Nephron progenitor cell (in vitro differentiated cells): ENCODE results near the gene SLC12A6.

Source experiments
- DNase-seq: peaks from one replicate; pipeline ENCODE4 v3.0.0; 2021
- H3K27ac Mint-ChIP-seq: 2 replicates; pipeline ENCODE4 v1.8.0; 2021; ENCODE audit warnings: mild to moderate bottlenecking, moderate library complexity, mixed read lengths
- H3K27me3 Mint-ChIP-seq: 2 replicates; pipeline ENCODE4 v1.8.0; 2021; ENCODE audit warnings: mild to moderate bottlenecking, low read depth, mixed read lengths; ENCODE audit not compliant: poor library complexity
- H3K36me3 Mint-ChIP-seq: 2 replicates; pipeline ENCODE4 v1.8.0; 2021; ENCODE audit warnings: low read depth, mixed read lengths
- H3K4me1 Mint-ChIP-seq: 2 replicates; pipeline ENCODE4 v1.8.0; 2021; ENCODE audit warnings: mixed read lengths
- H3K4me3 Mint-ChIP-seq: 2 replicates; pipeline ENCODE4 v1.8.0; 2021; ENCODE audit warnings: mild to moderate bottlenecking, moderate library complexity, mixed read lengths
- H3K9me3 Mint-ChIP-seq: 2 replicates; pipeline ENCODE4 v1.8.0; 2021; ENCODE audit warnings: mild to moderate bottlenecking, moderate library complexity, mixed read lengths
- CTCF ChIP-seq: fragments of 200-600 bp; sonication (generic); IDR thresholded peaks from 2 replicates; pipeline ENCODE4 v1.5.0; 2021; ENCODE audit warnings: antibody characterized with exemption

Gene SLC12A6

DNA sequence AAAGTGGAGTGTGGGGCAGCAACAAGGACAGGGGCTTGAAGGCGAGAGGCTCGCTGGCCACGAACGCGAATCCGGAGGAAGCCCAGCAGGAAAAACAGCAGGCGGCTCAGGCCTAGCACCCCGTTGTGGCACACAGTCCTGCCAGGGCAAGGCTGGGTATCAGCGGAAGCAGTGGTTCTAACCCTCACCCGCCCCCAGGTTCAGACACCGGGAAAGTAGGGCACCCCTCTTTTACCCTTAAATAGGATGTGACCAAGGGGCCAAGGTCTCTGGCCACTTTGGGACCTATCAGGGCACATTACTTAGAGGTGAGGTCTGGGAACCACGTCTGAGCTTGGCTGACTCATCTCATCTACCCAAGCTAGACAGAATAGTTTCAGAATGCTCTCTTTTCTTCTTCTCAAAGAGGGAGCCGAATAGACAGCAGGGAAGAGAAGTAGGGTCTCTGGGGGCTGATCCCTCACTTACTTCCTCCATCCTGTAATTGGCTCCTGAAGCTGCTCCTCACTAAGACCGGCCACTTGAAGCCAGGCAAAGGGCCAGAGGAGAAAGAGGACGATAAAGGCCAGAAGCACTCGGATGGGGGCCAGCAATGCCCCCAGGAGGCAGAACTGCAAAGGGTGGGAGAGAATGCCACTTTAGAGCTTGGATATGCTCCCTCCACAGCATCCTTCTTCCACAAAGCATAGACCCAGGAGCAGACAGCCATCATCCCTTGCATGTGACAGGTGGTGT, 27.7 kb upstream of the SLC12A6 start:
- Mint-ChIP-seq H3K27me3 (no peaks in the 10 kb centered on the region), H3K36me3 (peaks cover 25% of the 10 kb centered on the region), H3K4me3 (peak overlapping the region; percentile 95), H3K9me3 (no peaks in the 10 kb centered on the region), H3K4me1 (peaks cover 43% of the 10 kb centered on the region), H3K27ac (no peak overlapping the region)
- no peak for DNase-seq
- TF ChIP-seq CTCF, result no peak

DNA sequence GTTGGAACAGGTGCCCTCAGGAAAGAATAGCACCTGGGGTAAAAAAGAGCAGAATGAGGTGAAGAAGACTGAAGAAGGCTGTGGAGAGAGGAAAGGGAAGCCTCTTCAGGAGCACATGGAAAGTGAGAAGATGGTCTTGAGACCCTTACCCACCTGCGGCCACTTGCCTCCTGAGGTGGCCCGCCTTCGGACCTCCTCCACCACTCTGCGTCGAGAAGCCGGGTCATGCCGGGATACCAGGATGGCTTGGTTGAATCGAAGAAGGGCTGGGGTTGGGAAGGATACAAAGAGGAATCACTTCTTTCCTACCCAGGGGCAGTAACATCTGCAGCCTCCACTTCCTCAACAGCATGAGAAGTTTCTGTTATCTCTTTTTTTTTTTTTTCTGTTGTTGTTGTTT, 26.5 kb upstream of the SLC12A6 start:
- peaks cover 38% of the 10 kb centered on the region for H3K4me1 Mint-ChIP-seq
- H3K9me3 Mint-ChIP-seq, result no peaks in the 10 kb centered on the region
- peaks cover 28% of the 10 kb centered on the region for H3K36me3 Mint-ChIP-seq
- TF ChIP-seq CTCF, result no peak
- peaks cover 1% of the 10 kb centered on the region for H3K27me3 Mint-ChIP-seq
- H3K27ac Mint-ChIP-seq, result no peak overlapping the region
- H3K4me3 Mint-ChIP-seq, result no peak overlapping the region
- no peak for DNase-seq

GRCh38 chr15:34362047-34362773, 24.6 kb upstream of the SLC12A6 start:
- Mint-ChIP-seq H3K4me3 (no peak overlapping the region), H3K27me3 (peaks cover 3% of the 10 kb centered on the region), H3K4me1 (peaks cover 29% of the 10 kb centered on the region), H3K27ac (peak overlapping the region; percentile 92), H3K9me3 (no peaks in the 10 kb centered on the region), H3K36me3 (peaks cover 36% of the 10 kb centered on the region)
- no peak for DNase-seq
- no peak for TF ChIP-seq CTCF

DNA sequence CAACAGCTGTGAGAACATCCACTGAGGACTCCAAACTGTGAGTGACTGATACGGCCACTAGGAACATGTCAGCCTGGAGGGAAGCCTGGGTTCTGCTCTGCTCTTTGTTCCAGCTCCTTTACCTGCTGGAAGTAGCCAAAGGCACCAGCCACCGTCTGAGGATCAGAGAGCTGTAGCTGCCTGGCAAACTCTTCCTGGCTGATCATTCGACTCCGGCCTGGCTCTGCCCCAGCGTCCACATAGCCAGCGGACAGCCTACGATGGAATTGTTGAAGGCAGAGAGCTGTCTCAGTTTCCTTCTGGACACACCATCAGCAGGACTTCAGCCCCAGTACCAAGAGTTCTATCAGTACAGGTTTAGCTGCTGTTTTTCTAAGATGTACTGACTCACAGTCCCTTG, 23.7 kb upstream of the SLC12A6 start:
- Mint-ChIP-seq H3K4me1 (peaks cover 24% of the 10 kb centered on the region), H3K9me3 (no peaks in the 10 kb centered on the region), H3K4me3 (no peak overlapping the region), H3K27me3 (peaks cover 3% of the 10 kb centered on the region), H3K27ac (peak overlapping the region; percentile 64), H3K36me3 (peaks cover 37% of the 10 kb centered on the region)
- no peak for DNase-seq
- TF ChIP-seq CTCF, result no peak

DNA sequence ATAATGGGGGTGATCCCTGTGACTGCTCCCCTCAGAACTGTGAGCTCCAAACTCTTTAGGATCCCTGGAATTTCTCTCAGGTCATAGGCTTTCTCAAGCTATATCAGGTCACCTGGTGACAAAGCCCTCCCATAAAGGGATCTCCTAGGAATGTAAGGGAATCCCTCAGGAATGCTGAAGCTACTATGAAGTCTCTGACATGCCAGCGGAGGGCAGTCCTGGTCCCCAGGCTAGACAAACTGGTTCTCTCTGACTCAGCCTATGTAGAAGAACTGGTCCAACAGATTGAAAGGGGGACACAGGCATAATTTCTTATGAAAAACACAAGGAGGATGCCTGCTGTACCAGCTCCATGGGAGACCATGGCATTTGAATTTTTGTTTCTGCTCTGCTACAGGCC, 22.7 kb upstream of the SLC12A6 start:
- Mint-ChIP-seq H3K4me3 (no peak overlapping the region), H3K9me3 (no peaks in the 10 kb centered on the region), H3K27ac (peak overlapping the region; percentile 5), H3K36me3 (peaks cover 44% of the 10 kb centered on the region), H3K4me1 (peaks cover 14% of the 10 kb centered on the region), H3K27me3 (peaks cover 3% of the 10 kb centered on the region)
- no peak for TF ChIP-seq CTCF
- DNase-seq, result no peak
